ENCODE results near the gene MRPS12.

- no peak for TF ChIP-seq GATA2 (IDR thresholded peaks at IDR 0.05; ENCODE audit: low read depth, low read length)
- TF ChIP-seq GATA3 (IDR thresholded peaks at IDR 0.05; ENCODE audit: low read depth, low read length): no peak
Observed at GRCh38 chr19:38883286-38883685, 47.5 kb upstream of the MRPS12 start.
